ENCODE data around the gene TBX10. TPM values are rescaled to one million over a fixed set of nuclear protein-coding genes. Genes with fewer than 3 reads are reported as not detected.

Gene TBX10
- total RNA-seq, 4 donors from 2014 or later, result not detected

DNA sequence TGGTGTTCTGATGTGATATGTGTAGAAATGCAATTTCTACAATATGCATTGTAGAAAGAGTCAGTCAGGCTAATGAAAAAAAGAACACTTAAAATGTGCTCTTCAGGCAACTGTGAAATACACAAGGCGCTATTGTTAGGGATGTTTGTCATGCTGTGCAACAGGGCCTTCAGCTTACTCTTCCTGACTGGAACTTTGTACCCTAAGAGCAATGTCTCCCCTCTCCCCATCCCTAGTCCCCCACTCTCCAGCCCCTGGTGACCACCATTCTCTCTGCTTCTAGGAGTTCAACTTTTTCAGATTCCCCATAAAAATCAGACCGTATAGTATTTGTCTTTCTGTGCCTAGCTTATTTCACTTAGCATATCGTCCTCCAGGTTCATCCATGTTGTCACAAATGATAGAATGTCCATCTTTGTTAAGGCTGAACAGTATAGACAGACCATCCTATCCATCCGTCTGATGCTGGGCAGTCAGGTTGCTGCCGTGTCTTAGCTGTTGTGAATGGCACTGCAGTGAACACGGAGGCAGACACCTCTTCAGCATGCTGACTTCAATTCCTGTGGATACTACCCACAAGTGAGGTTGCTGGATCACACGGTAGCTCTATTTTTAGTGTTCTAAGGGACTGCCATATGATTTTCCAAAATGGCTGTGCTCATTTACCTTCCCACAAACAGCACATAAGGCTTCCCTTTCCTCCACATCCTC lies 22.2 kb downstream of the TBX10 start:
- 79% methylated on average over 7 of the region's 7 CpGs for WGBS

DNA sequence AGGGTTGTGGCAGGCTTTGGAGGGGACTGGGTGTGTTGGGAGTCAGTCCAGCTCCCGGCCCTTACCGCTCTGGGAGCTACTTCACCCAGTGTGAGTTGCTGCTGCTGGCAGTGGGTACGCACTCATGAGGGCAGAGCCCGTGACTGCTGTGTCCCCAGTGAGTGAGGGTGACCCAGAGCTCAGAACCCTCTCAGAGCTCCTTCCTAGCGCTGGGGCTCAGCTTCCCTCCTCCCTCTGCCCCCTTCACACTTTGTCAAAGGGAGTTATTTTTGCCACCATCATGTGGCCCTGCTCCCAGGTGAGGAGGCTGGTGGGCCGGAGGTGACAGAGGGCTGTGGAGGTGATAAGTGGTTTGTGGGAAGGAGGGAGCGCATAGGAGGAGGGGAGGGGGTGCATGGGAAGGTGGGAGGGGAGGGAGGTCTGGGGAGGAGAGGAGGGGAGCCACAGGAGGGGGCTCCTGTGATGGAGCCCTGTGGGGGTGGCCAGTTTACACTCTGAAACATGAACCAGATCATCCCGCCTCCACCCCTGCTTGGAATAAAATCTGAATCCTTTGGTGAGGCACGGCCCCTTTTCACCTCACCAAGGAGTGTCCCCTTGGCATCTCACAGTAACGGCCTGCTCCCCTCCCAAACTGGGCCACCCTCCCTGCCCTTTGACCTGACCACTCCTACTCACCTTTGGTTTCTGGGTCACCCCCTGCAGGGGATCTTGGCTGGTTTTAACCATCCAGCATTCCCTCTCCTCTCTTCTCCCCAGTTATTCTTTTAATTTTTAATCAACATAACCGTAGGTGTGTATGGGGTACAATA lies 22.9 kb downstream of the TBX10 start:
- no peak for DNase-seq (ENCODE audit: extremely low spot score)
- 53% methylated on average over 11 of the region's 11 CpGs for WGBS

More for the DNA sequence above, 22.2 kb downstream of the TBX10 start:
- TF ChIP-seq POLR2AphosphoS5 (IDR thresholded peaks at IDR 0.05), result no peak
- no peak for TF ChIP-seq EP300 (IDR thresholded peaks at IDR 0.05)
- no peak for TF ChIP-seq POLR2A (IDR thresholded peaks at IDR 0.05; ENCODE audit: low read depth)
- TF ChIP-seq, protein P1, sequence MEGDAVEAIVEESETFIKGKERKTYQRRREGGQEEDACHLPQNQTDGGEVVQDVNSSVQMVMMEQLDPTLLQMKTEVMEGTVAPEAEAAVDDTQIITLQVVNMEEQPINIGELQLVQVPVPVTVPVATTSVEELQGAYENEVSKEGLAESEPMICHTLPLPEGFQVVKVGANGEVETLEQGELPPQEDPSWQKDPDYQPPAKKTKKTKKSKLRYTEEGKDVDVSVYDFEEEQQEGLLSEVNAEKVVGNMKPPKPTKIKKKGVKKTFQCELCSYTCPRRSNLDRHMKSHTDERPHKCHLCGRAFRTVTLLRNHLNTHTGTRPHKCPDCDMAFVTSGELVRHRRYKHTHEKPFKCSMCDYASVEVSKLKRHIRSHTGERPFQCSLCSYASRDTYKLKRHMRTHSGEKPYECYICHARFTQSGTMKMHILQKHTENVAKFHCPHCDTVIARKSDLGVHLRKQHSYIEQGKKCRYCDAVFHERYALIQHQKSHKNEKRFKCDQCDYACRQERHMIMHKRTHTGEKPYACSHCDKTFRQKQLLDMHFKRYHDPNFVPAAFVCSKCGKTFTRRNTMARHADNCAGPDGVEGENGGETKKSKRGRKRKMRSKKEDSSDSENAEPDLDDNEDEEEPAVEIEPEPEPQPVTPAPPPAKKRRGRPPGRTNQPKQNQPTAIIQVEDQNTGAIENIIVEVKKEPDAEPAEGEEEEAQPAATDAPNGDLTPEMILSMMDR (IDR thresholded peaks at IDR 0.05), result no peak
- Histone ChIP-seq H3K4me3 (no peak overlapping the region), H3K27ac (replicated peaks in 1 of 4) (no peak overlapping the region), H3K9me3 (no peaks in the 10 kb centered on the region), H3K36me3 (peaks cover under 1 to 11% (median 7%) of the 10 kb centered on the region in 4 donors), H3K4me1 (peaks cover 9 to 23% (median 15%) of the 10 kb centered on the region in 4 donors), H3K27me3 (peaks cover 0 to 31% (median 10%) of the 10 kb centered on the region in 4 donors)
- intact Hi-C loops (cut with DNase I), result loop anchor here (10.0 kb wide), 1 partner anchor 97 kb away; no protein-coding TSS in a partner anchor
- no peak for DNase-seq (ENCODE audit: extremely low spot score)

DNA sequence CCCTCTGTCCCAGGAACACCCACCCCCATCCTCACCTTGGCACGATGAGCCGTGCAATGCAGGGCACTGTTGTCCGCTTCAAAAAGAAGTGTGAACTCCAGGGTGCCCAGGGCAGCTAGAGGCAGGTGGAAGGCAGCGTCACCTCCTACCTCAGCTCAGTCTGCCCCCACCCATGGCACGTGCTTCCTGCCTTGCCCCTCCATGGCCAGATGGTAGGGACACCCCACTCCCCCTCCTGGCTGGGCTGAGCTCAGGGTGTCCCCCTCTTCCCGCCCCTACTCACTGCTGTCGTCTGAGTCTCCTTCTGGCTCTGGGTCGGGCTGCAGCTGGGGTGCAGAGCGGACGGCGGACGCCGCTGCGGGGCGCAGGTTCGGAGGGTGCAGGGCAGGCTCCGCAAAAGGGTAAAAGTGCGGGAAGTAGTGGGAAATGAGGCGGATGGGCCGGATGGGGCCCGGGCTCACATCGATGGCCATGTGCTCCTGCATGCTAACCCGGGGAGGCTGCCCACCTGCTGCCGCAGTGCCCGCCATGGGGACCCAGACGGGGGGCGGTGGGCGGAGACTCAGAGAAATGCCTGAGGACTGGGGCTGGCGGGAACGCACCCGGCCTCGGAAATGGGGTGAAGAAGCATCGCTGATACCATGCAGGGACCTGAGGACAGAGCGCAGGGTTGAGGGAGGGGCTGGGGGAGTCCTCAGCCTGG lies 23.7 kb downstream of the TBX10 start:
- no peak overlapping the region for H3K4me3 ChIP-seq
- 38% methylated on average over 31 of the region's 34 CpGs for WGBS
- peaks cover 9 to 23% (median 15%) of the 10 kb centered on the region in 4 donors for H3K4me1 ChIP-seq
- H3K9me3 ChIP-seq, result no peaks in the 10 kb centered on the region
- intact Hi-C loops (cut with DNase I), result loop anchor here (10.0 kb wide), 1 partner anchor 99 kb away; no protein-coding TSS in a partner anchor
- TF ChIP-seq POLR2A (IDR thresholded peaks at IDR 0.05; ENCODE audit: low read depth) (no peak), POLR2AphosphoS5 (IDR thresholded peaks at IDR 0.05) (no peak), EP300 (IDR thresholded peaks at IDR 0.05) (no peak)
- TF ChIP-seq, protein P1 (IDR thresholded peaks at IDR 0.05), result peak in 1 of 3 experiments; percentile 0
- DNase-seq (ENCODE audit: extremely low spot score), result no peak
- peaks cover 15 to 26% (median 22%) of the 10 kb centered on the region in 4 donors for H3K36me3 ChIP-seq
- H3K27me3 ChIP-seq, result peaks cover 0 to 31% (median 10%) of the 10 kb centered on the region in 4 donors
- H3K27ac ChIP-seq (replicated peaks in 1 of 4), result no peak overlapping the region

More for the DNA sequence above, 22.9 kb downstream of the TBX10 start:
- no peak for TF ChIP-seq POLR2A (IDR thresholded peaks at IDR 0.05; ENCODE audit: low read depth)
- no peak for TF ChIP-seq EP300 (IDR thresholded peaks at IDR 0.05)
- no peak for TF ChIP-seq POLR2AphosphoS5 (IDR thresholded peaks at IDR 0.05)
- intact Hi-C loops (cut with DNase I), result loop anchor here (10.0 kb wide), 1 partner anchor 98 kb away; no protein-coding TSS in a partner anchor
- peaks cover 0 to 31% (median 10%) of the 10 kb centered on the region in 4 donors for H3K27me3 ChIP-seq
- H3K4me1 ChIP-seq, result peaks cover 9 to 23% (median 15%) of the 10 kb centered on the region in 4 donors
- no peak overlapping the region for H3K27ac ChIP-seq (replicated peaks in 1 of 4)
- no peaks in the 10 kb centered on the region for H3K9me3 ChIP-seq
- no peak overlapping the region for H3K4me3 ChIP-seq
- peaks cover 8 to 18% (median 14%) of the 10 kb centered on the region in 4 donors for H3K36me3 ChIP-seq

DNA sequence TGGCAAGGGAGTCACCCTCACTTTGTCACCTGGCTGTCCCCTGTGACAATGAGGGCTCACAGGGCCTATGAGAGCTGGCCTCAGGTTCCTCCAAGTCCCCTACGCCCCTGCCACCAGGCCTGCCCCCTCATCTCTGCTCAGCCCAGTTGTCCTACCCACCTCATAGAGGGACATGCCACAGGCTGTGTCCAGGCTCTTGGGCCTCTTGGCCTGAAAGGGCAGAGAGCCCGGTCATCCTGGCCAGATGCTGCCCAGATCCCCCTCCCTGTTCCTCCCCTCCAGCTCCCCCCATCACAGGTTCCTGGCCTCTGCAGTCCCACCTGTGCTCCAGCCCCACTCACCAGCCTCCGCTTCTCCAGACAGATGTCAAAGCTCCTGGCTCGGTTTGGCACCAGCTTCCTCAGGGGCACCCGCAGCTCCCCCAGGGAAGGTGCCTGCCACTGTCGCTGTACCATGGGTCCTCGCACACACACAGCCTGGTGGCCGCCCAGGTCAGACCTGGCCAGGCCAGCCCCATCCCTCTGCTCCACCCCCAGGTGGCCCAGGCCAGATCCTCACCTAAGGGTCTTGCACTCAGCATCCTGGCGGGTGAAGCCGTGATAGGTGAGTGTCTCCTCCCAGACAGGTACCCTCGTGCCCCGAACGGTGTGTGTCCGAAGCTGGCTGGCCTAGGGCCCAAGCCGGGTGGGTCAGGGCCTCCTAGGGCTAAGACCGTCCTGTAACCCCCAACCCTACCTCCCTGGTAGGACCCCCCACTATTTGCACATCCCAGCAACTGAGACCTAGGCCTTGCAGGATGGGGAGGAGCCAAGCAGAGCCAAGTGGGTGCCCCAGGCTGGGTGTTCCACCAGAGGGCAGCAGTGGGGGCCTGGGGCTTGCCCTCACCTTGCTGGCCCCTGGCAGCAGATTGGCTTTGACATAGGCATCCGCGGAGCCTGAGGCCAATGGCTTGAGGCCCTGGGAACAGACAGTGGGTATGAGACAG lies 24.5 kb downstream of the TBX10 start:
- peaks cover 24 to 34% (median 30%) of the 10 kb centered on the region in 4 donors for H3K36me3 ChIP-seq
- intact Hi-C loops (cut with DNase I), result loop anchor here (10.0 kb wide), 1 partner anchor 100 kb away; no protein-coding TSS in a partner anchor
- H3K4me3 ChIP-seq, result peak overlapping the region in 1 of 4 donors; percentile 64
- peaks cover 9 to 23% (median 15%) of the 10 kb centered on the region in 4 donors for H3K4me1 ChIP-seq
- DNase-seq (ENCODE audit: extremely low spot score), result no peak
- WGBS, result 79% methylated on average over 8 of the region's 18 CpGs
- peaks cover 0 to 31% (median 10%) of the 10 kb centered on the region in 4 donors for H3K27me3 ChIP-seq
- H3K27ac ChIP-seq (replicated peaks in 1 of 4), result peak overlapping the region in 1 of 4 donors; percentile 63
- no peaks in the 10 kb centered on the region for H3K9me3 ChIP-seq
- no peak for TF ChIP-seq EP300 (IDR thresholded peaks at IDR 0.05)
- TF ChIP-seq POLR2AphosphoS5 (IDR thresholded peaks at IDR 0.05), result no peak
- TF ChIP-seq, protein P1 (IDR thresholded peaks at IDR 0.05), result peak; percentile 13 to 45 (median 16)
- no peak for TF ChIP-seq POLR2A (IDR thresholded peaks at IDR 0.05; ENCODE audit: low read depth)
